Gastroesophageal sphincter (tissue), 4 donors: ENCODE results near the gene MED17. TPM values are rescaled to one million over a fixed set of nuclear protein-coding genes. Genes with fewer than 3 reads are reported as not detected.

Source experiments
- ATAC-seq: fragments of 150-250 bp; one replicate; pipeline ENCODE4 v1.9.1; 2016; ENCODE audit warnings: mild to moderate bottlenecking, moderate library complexity
- H3K27ac ChIP-seq, 4 donors: fragments of 200-600 bp; sonication (generic) in 3 of 4; 1 replicate in 3 of 4; 2 replicates in 1 of 4; pipeline ENCODE4 v1.5.1; 2016 to 2019
- H3K27me3 ChIP-seq: fragments of 200-600 bp; sonication (generic); one replicate; pipeline ENCODE4 v1.5.1; 2019
- H3K36me3 ChIP-seq, 2 donors: fragments of 200-600 bp; sonication (generic); one replicate each; pipeline ENCODE4 v1.5.1; 2019; ENCODE audit warnings: control low read depth in 1 of 2
- H3K4me1 ChIP-seq, 3 donors: fragments of 200-600 bp; sonication (generic); 1 replicate in 2 of 3; 2 replicates in 1 of 3; pipeline ENCODE4 v1.5.1; 2016 to 2019; ENCODE audit warnings: control low read depth in 2 of 3
- H3K4me3 ChIP-seq, 2 donors: fragments of 200-600 bp; sonication (generic); one replicate each; pipeline ENCODE4 v1.5.1; 2019; ENCODE audit warnings: mild to moderate bottlenecking in 1 of 2, moderate library complexity in 1 of 2
- H3K9me3 ChIP-seq, 3 donors: fragments of 200-600 bp; sonication (generic); one replicate each; pipeline ENCODE4 v1.5.1; 2017 to 2019; ENCODE audit warnings: control low read depth in 2 of 3
- CTCF ChIP-seq, 4 experiments: fragments of 200-600 bp in 2 of 4; fragments of 450-650 bp in 2 of 4; sonication (generic) in 1 of 4; IDR thresholded peaks; one replicate each; pipeline ENCODE4 v1.5.1; 2017 to 2019; ENCODE audit warnings: antibody characterized with exemption in 4 of 4, mild to moderate bottlenecking in 2 of 4, moderate library complexity in 2 of 4
- EP300 ChIP-seq: sonication (generic); formaldehyde crosslinking; IDR thresholded peaks from one replicate; pipeline ENCODE4 v1.6.1; 2017; ENCODE audit warnings: antibody characterized with exemption, mild to moderate bottlenecking
- POLR2A ChIP-seq, 2 donors: fragments of 450-650 bp; IDR thresholded peaks; one replicate each; pipeline ENCODE4 v1.6.1; 2017; ENCODE audit warnings: antibody characterized with exemption in 2 of 2, mild to moderate bottlenecking in 2 of 2, moderate library complexity in 1 of 2
- POLR2AphosphoS5 ChIP-seq: sonication (generic); formaldehyde crosslinking; IDR thresholded peaks from one replicate; pipeline ENCODE4 v1.6.1; 2017; ENCODE audit warnings: antibody characterized with exemption
- WGBS, 2 donors: methylation state at CpG; one replicate each; pipeline ENCODE4 v1.1.5; 2018; ENCODE audit warnings: low coverage in 1 of 2; 5-methylcytosine and 5-hydroxymethylcytosine counted together
- total RNA-seq, 4 donors: library from RNA; depleted of rRNA; stranded (reverse); fragments of >200 nt; gene quantifications; one replicate each; pipeline ENCODE4 v1.1.0, GENCODE V29; 2016

Gene MED17
- total RNA-seq, 4 donors from 2014 or later: 27.1 to 29.7 (median 28.2) TPM

GRCh38 chr11:93827363-93827762 lies 43.3 kb downstream of the MED17 start:
- no peak for ATAC-seq
- TF ChIP-seq CTCF (IDR thresholded peaks at IDR 0.05) (no peak), POLR2AphosphoS5 (no peak), POLR2A (IDR thresholded peaks at IDR 0.05) (no peak), EP300 (no peak)
- Histone ChIP-seq H3K4me1 (no peaks in the 10 kb centered on the region), H3K27me3 (no peaks in the 10 kb centered on the region), H3K4me3 (no peak overlapping the region), H3K27ac (no peak overlapping the region), H3K36me3 (no peaks in the 10 kb centered on the region), H3K9me3 (no peaks in the 10 kb centered on the region)
- 56 to 74% methylated on average over 1 of the region's 1 CpG for WGBS, 2 donors

DNA sequence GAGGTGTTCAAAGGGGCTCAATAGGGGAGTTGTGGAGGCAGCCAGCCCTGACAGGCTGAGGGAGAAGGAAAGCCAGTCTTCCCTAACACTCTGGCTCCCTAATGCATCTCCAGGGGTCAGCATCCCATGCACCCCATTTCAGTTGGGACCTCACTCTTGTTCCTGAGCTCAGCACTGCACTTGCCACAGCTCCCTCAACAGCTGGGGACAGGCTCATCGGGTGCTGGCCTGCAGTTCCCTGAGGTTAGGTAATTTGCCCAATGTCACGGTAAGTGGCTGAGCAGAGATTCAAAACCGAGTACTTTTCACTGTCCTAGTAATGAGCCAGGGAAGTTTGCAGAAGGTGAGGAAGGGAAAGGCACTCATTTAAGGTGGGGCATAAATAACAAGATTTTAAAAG lies 45.5 kb downstream of the MED17 start:
- H3K27ac ChIP-seq: no peak overlapping the region
- H3K4me1 ChIP-seq: no peaks in the 10 kb centered on the region
- ATAC-seq: no peak
- no peaks in the 10 kb centered on the region for H3K36me3 ChIP-seq
- no peaks in the 10 kb centered on the region for H3K27me3 ChIP-seq
- no peak overlapping the region for H3K4me3 ChIP-seq
- 56% methylated on average over 2 of the region's 3 CpGs; no CpG with 5 or more reads in 1 of the 2 donors for WGBS, 2 donors
- no peaks in the 10 kb centered on the region for H3K9me3 ChIP-seq
- no peak for TF ChIP-seq CTCF (IDR thresholded peaks at IDR 0.05)
- TF ChIP-seq EP300: no peak
- TF ChIP-seq POLR2AphosphoS5: no peak
- TF ChIP-seq POLR2A (IDR thresholded peaks at IDR 0.05): no peak

GRCh38 chr11:93831343-93832127 lies 47.5 kb downstream of the MED17 start:
- TF ChIP-seq POLR2AphosphoS5: no peak
- TF ChIP-seq EP300: no peak
- no peak for TF ChIP-seq POLR2A (IDR thresholded peaks at IDR 0.05)
- no peak for TF ChIP-seq CTCF (IDR thresholded peaks at IDR 0.05)

DNA sequence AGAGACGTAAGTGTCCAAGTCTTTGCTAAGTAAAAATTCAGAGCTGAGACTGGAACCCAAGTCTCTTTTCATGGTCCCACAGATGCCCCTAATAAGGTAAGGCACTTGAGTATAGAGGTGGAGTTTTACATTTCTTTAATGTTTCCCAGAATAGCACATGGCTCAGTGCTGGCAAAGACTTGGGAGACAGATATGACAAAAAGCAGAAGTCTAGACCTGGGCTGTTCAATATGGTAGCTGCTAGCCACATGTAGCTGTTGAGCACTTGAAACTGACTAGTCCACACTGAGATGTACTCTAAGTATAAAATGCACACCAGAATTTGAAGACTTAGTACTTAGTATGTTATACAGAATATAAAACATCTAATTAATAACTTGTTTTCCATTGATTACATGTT lies 48.7 kb downstream of the MED17 start:
- no peak for ATAC-seq
- H3K9me3 ChIP-seq: no peaks in the 10 kb centered on the region
- TF ChIP-seq POLR2AphosphoS5 (no peak), EP300 (no peak), CTCF (IDR thresholded peaks at IDR 0.05) (no peak), POLR2A (IDR thresholded peaks at IDR 0.05) (no peak)
- no peak overlapping the region for H3K27ac ChIP-seq
- 50% methylated on average over 1 of the region's 1 CpG for WGBS, 2 donors
- H3K4me3 ChIP-seq: no peak overlapping the region
- H3K36me3 ChIP-seq: no peaks in the 10 kb centered on the region
- no peaks in the 10 kb centered on the region for H3K27me3 ChIP-seq
- H3K4me1 ChIP-seq: no peaks in the 10 kb centered on the region

More at GRCh38 chr11:93831343-93832127, 47.5 kb downstream of the MED17 start:
- Histone ChIP-seq H3K9me3 (no peaks in the 10 kb centered on the region), H3K36me3 (no peaks in the 10 kb centered on the region), H3K27ac (no peak overlapping the region), H3K4me1 (no peaks in the 10 kb centered on the region), H3K4me3 (no peak overlapping the region), H3K27me3 (no peaks in the 10 kb centered on the region)
- no peak for ATAC-seq
- WGBS, 2 donors: 65 to 90% methylated on average over 3 of the region's 3 CpGs

- TF ChIP-seq CTCF (IDR thresholded peaks at IDR 0.05) (no peak), POLR2AphosphoS5 (no peak), POLR2A (IDR thresholded peaks at IDR 0.05) (no peak), EP300 (no peak)
- 100% methylated on average over 3 of the region's 8 CpGs; no CpG with 5 or more reads in 1 of the 2 donors for whole genome bisulfite sequencing, 2 donors
- Histone ChIP-seq H3K36me3 (no peaks in the 10 kb centered on the region), H3K4me1 (no peaks in the 10 kb centered on the region), H3K27me3 (no peaks in the 10 kb centered on the region), H3K27ac (no peak overlapping the region), H3K4me3 (no peak overlapping the region), H3K9me3 (no peaks in the 10 kb centered on the region)
- no peak for ATAC-seq
Measured at GRCh38 chr11:93838967-93839366, 54.9 kb downstream of the MED17 start.
